HuH-7 (cell line): ENCODE results near the gene CLDN6.

Experiments
- DNase-seq: peaks from one replicate; pipeline ENCODE4 v3.0.0; 2011; ENCODE audit warnings: low spot score

The CLDN6 gene

GRCh38 chr16:2987286-2987685 lies 30.7 kb downstream of the CLDN6 start:
- DNase-seq, result no peak

DNA sequence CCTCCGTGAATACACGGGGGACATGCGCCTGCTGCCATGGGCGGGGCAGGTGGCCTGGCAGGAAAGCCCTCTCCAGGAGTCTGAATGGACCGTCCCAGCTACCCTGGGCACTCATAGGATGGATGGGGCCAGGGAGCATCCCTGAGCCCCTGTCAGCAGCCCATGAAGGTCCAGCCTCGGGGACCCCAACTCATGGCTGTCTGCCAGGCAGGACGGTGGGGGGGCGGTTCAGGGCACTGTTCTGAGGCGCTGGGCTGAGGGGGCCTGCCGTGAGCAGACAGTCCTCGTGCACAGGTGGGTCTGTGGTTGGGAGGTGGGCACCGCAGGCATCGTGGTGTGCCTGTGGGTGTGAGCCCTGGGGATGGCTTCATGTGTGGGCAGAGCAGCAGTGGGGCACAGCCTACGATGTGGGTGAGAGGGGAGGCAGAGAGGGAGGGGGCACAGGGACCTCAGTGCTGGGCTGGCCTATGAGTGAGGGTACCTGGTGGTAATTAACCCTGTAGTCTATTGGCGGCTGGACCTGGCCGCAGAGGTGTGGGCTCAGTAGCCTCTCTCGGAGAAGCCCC lies 31.3 kb downstream of the CLDN6 start:
- DNase-seq, result no peak

- DNase-seq, result no peak
Measured at GRCh38 chr16:2985893-2986355, 32.1 kb downstream of the CLDN6 start.

DNA sequence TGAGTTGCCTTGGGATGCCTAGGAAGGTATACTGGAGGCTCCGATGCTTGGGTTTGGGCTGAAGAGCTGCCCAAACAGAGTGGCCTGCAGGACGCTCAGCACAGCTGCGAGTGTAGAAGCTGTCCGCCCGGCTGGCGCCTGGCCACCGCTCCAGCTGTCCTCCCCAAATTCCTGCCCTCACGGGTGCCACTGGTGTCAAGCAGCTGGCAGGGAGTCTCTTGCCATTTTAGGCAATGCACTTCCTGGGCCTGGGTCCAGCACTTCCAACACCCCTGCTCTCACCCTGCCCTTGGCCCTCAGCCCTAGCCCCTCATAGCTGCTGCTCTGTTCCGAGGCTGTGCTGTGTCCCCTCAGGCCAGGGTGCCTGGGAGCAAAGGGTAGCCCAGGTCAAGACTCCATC lies 32.5 kb downstream of the CLDN6 start:
- DNase-seq, result no peak

DNA sequence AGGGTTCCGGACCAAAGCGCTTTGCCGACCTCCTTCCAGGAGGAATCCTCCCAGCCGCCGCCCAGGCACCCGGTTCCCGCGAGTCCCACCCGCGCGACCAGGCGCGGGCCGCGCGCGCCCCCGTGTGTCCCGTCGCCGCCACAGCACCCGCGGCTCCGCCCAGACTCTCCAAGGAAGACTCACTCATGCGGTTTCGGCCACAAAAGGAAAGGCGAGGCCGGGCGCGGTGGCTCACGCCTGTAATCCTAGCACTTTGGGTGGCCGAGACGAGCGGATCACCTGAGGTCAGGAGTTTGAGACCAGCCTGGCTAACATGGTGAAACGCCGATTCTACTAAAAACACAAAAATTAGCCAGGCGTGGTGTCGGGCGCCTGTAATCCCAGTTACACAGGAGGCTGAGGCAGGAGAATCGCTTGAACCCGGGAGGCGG lies 34.3 kb downstream of the CLDN6 start:
- peak; percentile 93 for DNase-seq

- no peak for DNase-seq
Measured at GRCh38 chr16:2982402-2982801, 35.6 kb downstream of the CLDN6 start.

GRCh38 chr16:2981899-2982250 lies 36.1 kb downstream of the CLDN6 start:
- no peak for DNase-seq

- peak; percentile 59 for DNase-seq
Measured at GRCh38 chr16:2981177-2981898, 36.6 kb downstream of the CLDN6 start.

DNA sequence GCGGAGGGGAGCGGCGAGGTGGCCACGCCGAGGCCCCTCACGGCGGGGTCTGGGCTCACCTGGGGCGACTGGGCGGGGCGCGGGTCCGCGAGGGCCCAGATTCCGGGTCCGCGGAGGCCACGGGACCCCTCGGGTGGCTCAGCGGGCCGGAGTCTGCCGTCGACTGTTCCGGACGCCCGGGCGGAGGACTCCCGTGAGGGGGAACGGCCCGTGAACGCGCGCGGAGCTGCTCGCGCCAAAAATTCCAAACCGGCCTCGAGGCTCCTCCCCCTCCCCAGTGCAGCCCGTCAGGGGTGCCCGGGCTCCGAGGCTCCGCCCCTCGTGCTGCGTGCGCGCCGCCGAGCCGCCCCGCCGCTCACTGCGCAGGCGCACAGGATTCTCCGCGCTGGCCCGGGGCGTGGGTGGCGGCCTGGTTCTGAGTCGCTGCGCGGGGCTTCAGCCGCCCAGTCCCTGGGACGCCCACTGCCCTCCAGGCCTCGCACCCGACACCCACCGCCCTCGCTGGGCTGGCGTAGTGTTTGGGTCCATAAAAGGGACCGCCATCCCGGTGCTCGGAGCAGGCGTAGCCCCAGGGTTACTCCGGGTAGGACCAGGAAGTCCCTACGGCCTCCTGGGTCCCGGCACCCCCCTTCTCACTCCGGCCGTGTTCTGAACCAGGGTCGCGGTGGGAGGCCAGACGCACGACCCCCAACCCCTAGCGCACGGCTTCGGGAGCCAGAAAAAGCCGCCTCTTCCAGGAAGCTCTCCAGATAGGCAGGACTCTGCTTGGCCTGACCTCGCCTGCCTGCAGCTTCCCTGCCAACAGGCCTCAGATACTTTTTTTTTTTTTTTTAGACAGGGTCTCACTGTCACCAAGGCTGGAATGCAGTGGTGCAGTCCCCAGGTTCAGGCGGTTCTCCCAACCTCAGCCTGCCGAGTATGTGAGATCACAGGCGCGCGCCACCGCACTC lies 37.5 kb downstream of the CLDN6 start, which contains the start of gene PKMYT1:
PKMYT1 (minus strand) TSS at position 220 of the 950 bp plus-strand sequence. CDS start 789 bp downstream, outside the sequence.
- peak; percentile 99 for DNase-seq

DNA sequence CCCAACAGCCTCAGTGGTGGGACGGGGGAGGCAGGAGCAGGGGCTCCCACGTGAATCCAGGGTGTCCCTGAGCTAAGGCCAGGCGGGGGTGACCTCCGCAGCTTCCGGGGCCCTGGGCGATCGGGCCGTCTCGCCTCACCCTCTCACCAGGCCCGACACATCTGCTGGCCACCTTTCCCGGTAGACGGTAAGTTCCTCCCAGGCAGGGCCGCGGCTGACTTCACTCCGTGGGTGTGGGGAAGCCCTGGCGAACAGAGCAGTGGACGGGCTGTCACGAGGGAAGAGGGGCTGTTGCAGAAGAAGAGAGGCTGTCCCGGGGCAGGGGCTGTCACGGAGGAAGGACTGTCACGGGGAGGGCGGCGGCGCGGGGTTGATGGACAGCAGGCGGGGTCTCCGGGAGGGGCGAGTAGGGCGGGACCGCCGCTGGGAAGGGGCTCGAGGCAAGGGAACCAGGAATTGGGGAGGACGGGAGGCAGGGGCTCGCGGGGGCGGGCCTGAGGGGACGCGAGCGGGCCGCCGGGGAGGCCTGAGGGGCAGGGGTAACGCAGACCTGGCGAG lies 38.2 kb downstream of the CLDN6 start:
- DNase-seq, result no peak

- DNase-seq, result no peak
Measured at GRCh38 chr16:2977440-2977839, 40.5 kb downstream of the CLDN6 start.

DNA sequence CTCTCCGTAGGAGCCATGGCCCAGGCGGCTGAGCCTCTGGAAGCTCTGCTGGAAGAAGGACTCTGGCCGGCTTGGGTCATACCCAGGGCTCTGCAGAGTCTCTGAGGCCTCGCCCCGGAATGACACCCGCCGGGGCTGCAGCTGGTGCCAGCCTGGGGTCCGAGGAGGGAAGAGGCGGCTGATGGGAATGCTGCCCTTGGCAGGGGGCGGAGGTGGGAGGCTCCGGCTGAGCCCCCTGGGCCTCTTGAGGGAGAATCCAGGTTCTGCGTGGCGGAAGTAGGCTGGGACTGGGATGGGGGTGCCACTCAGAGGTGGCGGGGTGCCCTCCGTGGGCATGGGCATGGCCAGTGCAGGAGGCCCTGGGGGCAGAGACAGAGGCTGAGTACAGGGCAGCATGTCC lies 41.3 kb downstream of the CLDN6 start:
- DNase-seq, result no peak

DNA sequence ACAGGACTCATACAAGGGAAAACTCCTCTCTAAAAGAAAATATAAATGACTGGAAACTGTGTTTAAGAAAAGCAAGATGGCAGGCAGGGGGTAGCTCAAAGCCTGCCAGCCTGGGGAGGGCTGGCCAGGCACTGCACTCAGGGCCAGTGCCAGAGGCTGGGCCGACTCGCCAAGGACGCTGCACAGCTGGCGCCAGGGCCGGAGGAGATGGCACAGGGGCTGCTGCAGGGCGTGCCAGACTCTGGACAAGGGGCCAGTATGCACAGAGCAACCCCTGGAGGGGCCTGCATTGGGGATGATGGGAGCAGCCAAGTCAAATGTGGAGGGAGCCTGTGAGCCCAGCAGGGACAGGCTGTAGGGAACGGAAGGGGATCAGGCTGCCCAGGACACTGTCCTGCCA lies 41.8 kb downstream of the CLDN6 start:
- DNase-seq, result no peak

- DNase-seq, result no peak
Measured at GRCh38 chr16:2975161-2975795, 42.7 kb downstream of the CLDN6 start.

DNA sequence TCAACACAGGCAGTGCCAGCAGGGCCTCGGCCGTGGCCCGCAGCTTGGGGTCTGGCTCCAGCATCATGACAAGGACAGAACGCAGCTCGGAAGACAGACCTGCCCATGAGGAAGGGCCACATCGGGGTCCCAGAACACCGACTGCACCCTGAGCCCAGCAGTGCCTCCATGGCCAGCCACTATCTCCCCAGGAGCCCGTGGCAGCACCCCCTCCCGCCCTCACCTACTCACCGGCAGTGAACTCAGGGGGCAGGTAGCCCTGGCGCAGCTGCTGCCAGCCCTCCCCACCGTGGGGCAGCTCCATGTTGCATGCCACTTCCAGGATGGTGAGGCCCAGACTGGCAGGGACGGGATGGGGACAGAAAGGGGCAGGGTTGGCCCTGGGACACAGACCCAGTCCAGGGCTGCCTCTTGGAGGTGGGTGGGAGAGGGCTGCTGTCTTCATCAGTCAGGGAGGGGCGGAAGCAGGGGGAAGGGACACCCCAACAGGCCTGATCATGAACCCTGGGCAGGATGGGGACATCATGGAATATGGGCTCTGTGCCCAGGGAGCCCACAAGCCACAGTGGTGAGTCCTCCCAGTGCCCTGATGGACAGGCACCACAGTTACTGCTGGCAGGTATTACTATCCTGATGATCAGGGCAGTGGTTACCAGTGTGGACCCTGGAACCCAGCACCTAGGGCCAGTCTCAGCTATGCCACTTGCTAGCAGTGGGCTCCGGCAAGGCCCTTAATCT lies 43.5 kb downstream of the CLDN6 start:
- DNase-seq, result no peak

GRCh38 chr16:2973605-2974318 lies 44.2 kb downstream of the CLDN6 start:
- no peak for DNase-seq

GRCh38 chr16:2973093-2973492 lies 44.9 kb downstream of the CLDN6 start:
- no peak for DNase-seq

DNA sequence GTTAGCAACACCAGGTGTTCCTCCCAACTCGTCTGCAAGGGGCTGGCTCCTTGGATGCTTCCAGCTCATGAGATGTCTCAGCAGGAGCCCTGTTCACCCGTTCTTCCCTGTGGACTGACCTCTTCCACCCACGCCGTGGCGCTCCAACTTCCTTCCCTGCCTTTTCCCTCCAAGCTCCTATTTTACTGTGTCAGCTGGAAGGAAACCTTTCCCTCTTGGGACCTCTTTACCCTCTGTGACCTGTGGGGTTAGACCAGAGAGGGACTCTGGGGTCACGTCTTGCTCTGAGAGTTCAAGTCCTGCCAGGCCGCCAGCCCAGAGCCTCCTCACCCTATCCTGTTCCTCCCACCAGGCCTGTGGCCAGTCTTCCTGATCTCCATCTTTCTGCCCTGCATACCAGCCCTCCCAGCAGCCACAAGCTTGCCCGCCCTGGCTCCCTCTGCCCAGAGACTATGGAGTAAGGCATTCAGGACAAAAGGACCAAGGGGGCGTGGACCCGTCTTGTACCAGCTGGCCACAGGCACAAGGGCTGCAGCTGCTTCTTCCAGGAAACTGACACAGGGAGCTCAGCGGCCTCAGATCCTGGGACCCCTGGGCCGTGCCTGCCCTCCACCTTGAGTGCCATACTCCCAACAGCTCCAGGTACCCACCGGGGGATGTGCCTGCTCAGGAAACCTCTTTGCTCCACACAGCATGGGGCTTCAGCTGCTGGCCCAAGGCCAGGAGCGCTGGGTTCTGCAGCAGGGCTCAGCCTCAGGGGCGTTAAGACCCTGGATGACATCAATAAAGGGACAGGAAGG lies 45.8 kb downstream of the CLDN6 start:
- no peak for DNase-seq

- no peak for DNase-seq
Measured at GRCh38 chr16:2971134-2971984, 46.6 kb downstream of the CLDN6 start.
